LNCAP (cell line): ENCODE results near the gene RAPGEF4.

Experiments
- TF ChIP-seq, protein P1 (sequence below): fragments of 450-650 bp; IDR thresholded peaks from 2 replicates; pipeline ENCODE4 v1.5.1; 2017; ENCODE audit warnings: mild to moderate bottlenecking

The RAPGEF4 gene

DNA sequence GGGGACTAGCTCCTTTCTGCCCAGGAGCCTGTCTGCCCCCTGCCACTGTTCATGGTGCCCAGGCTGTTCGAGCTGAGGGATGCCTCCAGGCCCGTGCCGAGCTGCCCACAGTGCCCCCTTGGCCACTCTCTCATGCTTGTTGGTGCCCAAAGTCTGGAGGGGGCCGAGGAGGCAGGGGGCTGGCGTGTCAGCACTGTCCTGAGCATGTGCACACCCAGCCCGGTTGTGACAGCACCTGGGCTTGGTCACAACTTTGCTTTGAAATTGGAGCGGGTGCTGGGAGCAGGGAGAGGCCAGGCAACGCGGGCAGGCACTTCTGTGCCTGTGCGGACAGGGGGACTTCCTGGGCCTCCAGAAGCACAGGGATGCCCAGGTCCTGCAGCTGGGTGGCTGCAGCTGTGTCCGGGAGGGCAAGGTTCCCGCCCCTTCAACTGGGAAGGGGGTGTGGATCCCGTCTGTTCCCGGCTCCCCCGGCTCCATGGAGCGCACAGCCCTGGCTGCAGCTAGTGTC lies 22.2 kb upstream of the RAPGEF4 start:
- TF ChIP-seq, protein P1, sequence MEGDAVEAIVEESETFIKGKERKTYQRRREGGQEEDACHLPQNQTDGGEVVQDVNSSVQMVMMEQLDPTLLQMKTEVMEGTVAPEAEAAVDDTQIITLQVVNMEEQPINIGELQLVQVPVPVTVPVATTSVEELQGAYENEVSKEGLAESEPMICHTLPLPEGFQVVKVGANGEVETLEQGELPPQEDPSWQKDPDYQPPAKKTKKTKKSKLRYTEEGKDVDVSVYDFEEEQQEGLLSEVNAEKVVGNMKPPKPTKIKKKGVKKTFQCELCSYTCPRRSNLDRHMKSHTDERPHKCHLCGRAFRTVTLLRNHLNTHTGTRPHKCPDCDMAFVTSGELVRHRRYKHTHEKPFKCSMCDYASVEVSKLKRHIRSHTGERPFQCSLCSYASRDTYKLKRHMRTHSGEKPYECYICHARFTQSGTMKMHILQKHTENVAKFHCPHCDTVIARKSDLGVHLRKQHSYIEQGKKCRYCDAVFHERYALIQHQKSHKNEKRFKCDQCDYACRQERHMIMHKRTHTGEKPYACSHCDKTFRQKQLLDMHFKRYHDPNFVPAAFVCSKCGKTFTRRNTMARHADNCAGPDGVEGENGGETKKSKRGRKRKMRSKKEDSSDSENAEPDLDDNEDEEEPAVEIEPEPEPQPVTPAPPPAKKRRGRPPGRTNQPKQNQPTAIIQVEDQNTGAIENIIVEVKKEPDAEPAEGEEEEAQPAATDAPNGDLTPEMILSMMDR: no peak

DNA sequence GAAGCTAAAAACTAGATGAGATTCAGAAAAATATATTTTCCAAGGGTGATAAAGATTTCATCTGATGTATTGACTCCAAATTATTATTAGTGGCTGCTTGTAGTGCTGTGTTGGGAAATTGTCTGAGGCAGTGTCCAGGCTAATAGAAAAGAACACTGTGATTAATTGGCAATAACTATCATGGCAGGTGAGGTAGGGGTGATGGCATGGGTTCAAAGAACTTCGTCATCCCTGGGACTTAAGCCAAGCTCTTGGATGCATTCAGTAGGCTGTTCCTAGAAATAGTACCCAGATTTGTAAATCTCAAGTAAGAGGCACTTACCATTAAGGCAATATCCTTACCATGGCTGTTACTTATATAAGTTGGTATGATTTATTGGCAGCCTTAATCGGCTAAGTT lies 13.2 kb upstream of the RAPGEF4 start:
- TF ChIP-seq, protein P1: no peak

DNA sequence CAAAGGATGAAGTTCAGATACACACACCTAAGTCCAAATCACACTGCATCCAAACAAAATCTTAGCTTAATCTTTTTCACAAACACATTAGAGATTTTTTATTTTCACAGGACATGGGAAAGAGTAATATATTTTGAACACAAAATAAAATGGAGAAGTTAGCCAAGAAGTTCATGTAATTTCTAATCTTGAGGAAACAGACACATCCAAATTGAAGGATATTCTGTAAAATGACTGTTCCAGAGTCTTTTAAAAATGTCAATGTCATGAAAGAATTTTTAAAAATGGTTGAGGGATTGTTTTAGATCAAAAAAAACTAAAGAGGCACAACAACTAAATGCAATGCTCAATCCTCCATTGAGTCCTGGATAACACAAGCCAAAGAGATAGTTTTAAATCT lies 12.4 kb upstream of the RAPGEF4 start:
- TF ChIP-seq, protein P1: no peak

DNA sequence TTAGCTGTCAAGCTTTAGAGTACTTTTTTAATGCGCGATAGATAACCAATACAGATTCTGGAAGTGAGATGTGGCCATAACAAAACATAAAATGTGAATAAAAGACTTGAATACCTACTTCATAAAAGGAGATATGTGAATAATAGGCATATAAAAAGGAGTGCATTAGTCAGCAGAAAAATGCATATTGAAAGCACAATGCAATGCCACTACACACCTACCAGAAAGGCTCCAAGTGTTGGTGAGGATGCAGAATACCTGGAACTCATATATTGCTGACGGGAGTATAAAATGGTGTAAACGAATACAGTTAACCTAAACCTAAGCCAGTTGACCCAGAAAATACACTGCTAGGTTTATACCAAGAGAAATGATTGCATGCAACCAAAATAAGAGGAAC lies 10.9 kb upstream of the RAPGEF4 start:
- TF ChIP-seq, protein P1: no peak

DNA sequence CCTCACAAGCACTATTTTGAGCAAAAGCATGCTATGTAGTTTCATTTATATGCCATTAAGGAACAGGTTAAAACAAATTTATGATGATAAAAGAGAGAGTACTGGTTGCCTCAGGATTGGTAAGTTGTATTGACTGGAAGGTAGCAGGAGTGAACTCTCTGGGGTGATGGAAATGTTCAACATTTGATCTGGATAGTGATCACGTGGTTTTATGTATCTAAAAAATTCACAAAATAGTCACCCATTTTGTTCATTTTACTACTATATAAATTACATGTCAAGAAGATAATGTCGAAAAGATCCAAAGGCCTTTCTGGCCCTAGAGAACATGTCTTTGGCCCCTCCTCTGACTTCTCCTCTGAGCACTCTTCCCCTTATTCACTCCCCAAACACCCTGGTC lies 10.4 kb upstream of the RAPGEF4 start:
- TF ChIP-seq, protein P1: no peak

DNA sequence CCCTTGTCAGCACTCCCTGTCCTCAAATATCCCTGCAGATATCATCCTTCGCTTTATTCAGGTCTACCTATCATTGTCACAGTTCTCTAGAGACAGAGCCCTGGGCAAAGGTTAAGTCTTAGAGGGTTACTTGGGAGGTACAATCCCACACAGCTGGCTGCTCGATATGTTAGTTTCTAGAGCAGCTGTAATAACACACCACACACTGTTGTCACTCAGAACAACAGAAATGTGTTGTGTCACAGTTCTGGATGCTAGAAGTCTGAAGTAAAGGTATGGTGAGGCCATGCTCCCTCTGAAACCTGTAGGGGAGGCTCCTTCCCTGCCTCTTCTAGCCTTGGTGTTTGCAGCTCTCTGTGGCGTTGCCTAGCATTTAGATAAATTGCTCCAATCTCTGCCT lies 9.9 kb upstream of the RAPGEF4 start:
- TF ChIP-seq, protein P1: no peak

DNA sequence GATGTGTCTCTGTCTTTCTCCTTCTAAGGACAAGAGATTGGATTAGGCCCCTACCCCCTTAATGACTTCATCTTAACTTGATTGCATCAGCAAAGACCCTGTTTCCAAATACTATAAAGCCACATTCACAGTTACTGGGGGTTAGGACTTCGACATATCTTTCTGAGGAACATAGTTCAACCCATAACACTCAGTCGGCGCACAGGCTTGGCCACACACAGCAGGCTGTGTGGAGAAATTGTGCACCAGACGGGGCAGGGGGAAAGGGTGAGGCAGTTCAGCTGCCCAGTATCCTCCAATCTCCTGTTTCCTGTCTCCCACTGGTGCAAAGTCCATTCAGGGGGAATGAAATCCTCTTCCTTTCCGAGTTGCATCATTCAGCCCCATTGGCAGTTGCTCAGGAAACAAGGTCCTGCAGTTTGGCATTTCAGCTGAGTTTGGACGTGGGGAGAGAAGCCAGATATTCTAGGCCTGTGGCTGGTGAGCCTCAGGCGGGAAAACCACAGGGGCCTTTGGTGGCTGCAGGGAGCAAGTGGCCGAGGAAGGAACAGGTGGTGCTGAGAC lies 9.4 kb upstream of the RAPGEF4 start:
- TF ChIP-seq, protein P1: no peak

DNA sequence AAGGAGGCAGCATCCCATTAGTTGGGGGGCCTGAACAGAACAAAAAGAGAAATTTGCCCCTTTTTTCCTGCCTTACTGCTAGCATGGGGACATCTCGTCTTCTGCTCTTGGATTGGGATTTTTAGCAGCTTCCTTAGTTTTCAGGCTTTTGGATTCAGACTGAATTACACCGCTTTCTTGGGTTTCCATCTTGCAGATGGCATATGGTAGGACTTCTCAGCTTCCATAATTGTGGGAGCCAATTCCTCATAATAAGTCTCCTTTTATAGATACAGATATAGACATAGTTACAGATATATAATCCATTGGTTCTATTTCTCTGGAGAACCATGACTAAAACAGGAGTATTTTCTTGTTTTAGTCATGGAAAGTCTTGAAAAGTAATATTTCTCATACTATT lies 5.2 kb upstream of the RAPGEF4 start:
- TF ChIP-seq, protein P1: no peak
